HepG2 (cell line): ENCODE results near the gene PTCD2. TPM values are rescaled to one million over a fixed set of nuclear protein-coding genes. Genes with fewer than 3 reads are reported as not detected.

Experiments
- DNMT3B ChIP-seq: conservative IDR thresholded peaks from 2 replicates; pipeline ENCODE4 v1.6.1; 2016; ENCODE audit warnings: missing biosample characterization, control low read depth
- KIAA2018 ChIP-seq: sonication (generic); formaldehyde crosslinking; IDR thresholded peaks from 2 replicates; pipeline ENCODE4 v1.5.0; 2020; ENCODE audit warnings: mild to moderate bottlenecking, missing genetic modification reagents, borderline replicate concordance
- MYNN ChIP-seq: sonication (generic); formaldehyde crosslinking; IDR thresholded peaks from 2 replicates; pipeline ENCODE4 v1.4.0; 2020; ENCODE audit warnings: mild to moderate bottlenecking, low read depth, missing genetic modification reagents
- NFE2 ChIP-seq: sonication (generic); formaldehyde crosslinking; IDR thresholded peaks from 2 replicates; pipeline ENCODE4 v1.4.0; 2020; ENCODE audit warnings: missing genetic modification reagents
- NFIC ChIP-seq: IDR thresholded peaks from 2 replicates; pipeline ENCODE4 v1.6.1; 2012; ENCODE audit warnings: mild to moderate bottlenecking, low read length, inconsistent platforms
- NR2F1 ChIP-seq, 2 experiments: fragments of 450-650 bp in 1 of 2; formaldehyde crosslinking in 1 of 2; IDR thresholded peaks; 2 replicates each; pipeline versions ENCODE4 v1.5.0 to v1.6.1; 2016 to 2020; ENCODE audit warnings: mild to moderate bottlenecking in 1 of 2, missing compliant biosample characterization in 1 of 2, missing genetic modification reagents in 1 of 2, moderate library complexity in 1 of 2
- RXRB ChIP-seq: IDR thresholded peaks from 2 replicates; pipeline ENCODE4 v1.6.1; 2016; ENCODE audit warnings: borderline replicate concordance, missing genetic modification reagents, missing compliant biosample characterization
- SALL2 ChIP-seq: sonication (generic); formaldehyde crosslinking; IDR thresholded peaks from 2 replicates; pipeline ENCODE4 v1.8.1; 2023; ENCODE audit warnings: mild to moderate bottlenecking, missing genetic modification reagents, inconsistent platforms
- SKI ChIP-seq: fragments of 450-650 bp; IDR thresholded peaks from one replicate; pipeline ENCODE4 v1.6.1; 2018; ENCODE audit warnings: mild to moderate bottlenecking; ENCODE audit not compliant: partially characterized antibody
- SMARCC2 ChIP-seq: fragments of 450-650 bp; IDR thresholded peaks from 2 replicates; pipeline ENCODE4 v1.6.1; 2017; ENCODE audit warnings: antibody characterized with exemption, mild to moderate bottlenecking
- TERF1 ChIP-seq: sonication (generic); formaldehyde crosslinking; IDR thresholded peaks from 2 replicates; pipeline ENCODE4 v1.8.0; 2022; ENCODE audit warnings: mild to moderate bottlenecking, missing genetic modification reagents, moderate library complexity
- TFDP1 ChIP-seq: IDR thresholded peaks from 2 replicates; pipeline ENCODE4 v1.6.1; 2016; ENCODE audit warnings: missing compliant biosample characterization, missing genetic modification reagents, borderline replicate concordance
- THAP11 ChIP-seq: IDR thresholded peaks from 2 replicates; pipeline ENCODE4 v1.6.1; 2016; ENCODE audit warnings: missing biosample characterization, missing genetic modification reagents
- ZEB1 ChIP-seq: IDR thresholded peaks from 2 replicates; pipeline ENCODE4 v1.6.1; 2012; ENCODE audit warnings: mild to moderate bottlenecking, low read depth, inconsistent platforms; ENCODE audit not compliant: insufficient replicate concordance
- ZNF260 ChIP-seq: sonication (generic); formaldehyde crosslinking; IDR thresholded peaks from 2 replicates; pipeline ENCODE4 v1.4.0; 2020; ENCODE audit warnings: missing genetic modification reagents, low read depth, mild to moderate bottlenecking, borderline replicate concordance
- ZNF546 ChIP-seq: sonication (generic); formaldehyde crosslinking; conservative IDR thresholded peaks from 2 replicates; pipeline ENCODE4 v1.8.1; 2023; ENCODE audit warnings: mild to moderate bottlenecking, missing genetic modification reagents
- ZNF552 ChIP-seq: sonication (generic); formaldehyde crosslinking; IDR thresholded peaks from 2 replicates; pipeline ENCODE4 v1.9.0; 2022; ENCODE audit warnings: missing genetic modification reagents, mild to moderate bottlenecking, borderline replicate concordance
- polyA plus RNA-seq, 8 experiments: library from polyadenylated mRNA; depleted of rRNA in 3 of 8; stranded (reverse) in 7 of 8; unstranded in 1 of 8; fragments of >200 nt; fragmentation: Illumina TruSeq in 4 of 8; extraction: Trizol in 4 of 8; gene quantifications; 2 replicates each; pipeline versions ENCODE4 v1.2.1 to v1.2.3, GENCODE V29; 2011 to 2016; ENCODE audit warnings: low read depth in 4 of 8, missing spikeins in 1 of 8, mixed read lengths in 1 of 8; ENCODE audit not compliant: insufficient read depth in 1 of 8
- total RNA-seq, 5 experiments: library from RNA; depleted of rRNA; stranded (reverse); fragments of >200 nt; fragmentation: Illumina TruSeq; extraction: Trizol; gene quantifications; 2 replicates each; pipeline ENCODE4 v1.2.3, GENCODE V29; 2016; ENCODE audit warnings: low read depth in 1 of 5

Gene PTCD2
- total and polyA plus RNA-seq, 2 of the 13 experiments (the other 11 are each of a cell fraction or from before 2014, with no cell fraction given), result 5.3 to 6.4 TPM

- 0 out of 2 replicates have a peak, but pooled peaks have one; percentile 38 for TF ChIP-seq NFIC
- TF ChIP-seq RXRB (CRISPR knock-in tag), result 0 out of 2 replicates have a peak, but pooled peaks have one; percentile 39
- no peak for TF ChIP-seq ZEB1
- TF ChIP-seq NR2F1 (CRISPR knock-in tag; IDR thresholded peaks at IDR 0.05), result no peak
- TF ChIP-seq TFDP1, result peak; percentile 84
- TF ChIP-seq SALL2 (CRISPR knock-in tag), result peak; percentile 97
- peak; percentile 78 for TF ChIP-seq THAP11 (CRISPR knock-in tag)
- no peak; the same call in 1 of the 2 replicates for TF ChIP-seq MYNN (CRISPR knock-in tag)
- no peak for TF ChIP-seq SKI
- TF ChIP-seq SMARCC2, result no peak
- peak; percentile 72 for TF ChIP-seq ZNF546 (CRISPR knock-in tag)
- no peak for TF ChIP-seq DNMT3B
- no peak for TF ChIP-seq NFE2 (CRISPR knock-in tag)
- no peak; the same call in 1 of the 2 replicates for TF ChIP-seq KIAA2018 (CRISPR knock-in tag)
- no peak for TF ChIP-seq ZNF552 (CRISPR knock-in tag)
- TF ChIP-seq ZNF260, result no peak
- TF ChIP-seq TERF1 (CRISPR knock-in tag), result no peak
Observed at GRCh38 chr5:72307968-72308852, 12.0 kb upstream of the PTCD2 start (continued).
